HG03175 (cell line): Measurements from ENCODE around the gene PCSK6.
A peak's percentile ranks its signal among the peaks of the same experiment; 100 is the strongest.

ENCODE experiments used
- ATAC-seq: cut with Tn5 transposase; IDR thresholded peaks from one replicate; pipeline ENCODE4 v1.9.1; 2021; ENCODE audit warnings: mild to moderate bottlenecking, moderate library complexity; ENCODE audit not compliant: unreplicated experiment

PCSK6 gene

GRCh38 chr15:101499863-101500713, 10.6 kb upstream of the PCSK6 start:
- ATAC-seq: peak; percentile 65

GRCh38 chr15:101498717-101499480, 9.4 kb upstream of the PCSK6 start:
- no peak for ATAC-seq

GRCh38 chr15:101498076-101498716, 8.7 kb upstream of the PCSK6 start:
- ATAC-seq: no peak

- no peak for ATAC-seq
These were observed 8.1 kb upstream of the PCSK6 start for GRCh38 chr15:101497484-101498034.

GRCh38 chr15:101497017-101497416, 7.5 kb upstream of the PCSK6 start:
- no peak for ATAC-seq

GRCh38 chr15:101496198-101496986, 6.9 kb upstream of the PCSK6 start:
- no peak for ATAC-seq

GRCh38 chr15:101495334-101496197, 6.1 kb upstream of the PCSK6 start:
- no peak for ATAC-seq

GRCh38 chr15:101494251-101494796, 4.8 kb upstream of the PCSK6 start:
- no peak for ATAC-seq

- no peak for ATAC-seq
These were observed 3.5 kb upstream of the PCSK6 start for GRCh38 chr15:101492766-101493692.

- ATAC-seq: no peak
These were observed 2.5 kb upstream of the PCSK6 start for GRCh38 chr15:101491734-101492640.

GRCh38 chr15:101490922-101491733, 1.6 kb upstream of the PCSK6 start:
- ATAC-seq: no peak

GRCh38 chr15:101490408-101490891, 943 bp upstream of the PCSK6 start:
- no peak for ATAC-seq

- no peak for ATAC-seq
These were observed 289 bp downstream of the PCSK6 start for GRCh38 chr15:101489237-101489598.

- no peak for ATAC-seq
These were observed 975 bp downstream of the PCSK6 start for GRCh38 chr15:101488300-101489164.
